ENCODE measurements around the gene GRIK3. TPM values are rescaled to one million over a fixed set of nuclear protein-coding genes. Genes with fewer than 3 reads are reported as not detected.

The GRIK3 gene
- total RNA-seq, 2 experiments from 2014 or later, result not detected

DNA sequence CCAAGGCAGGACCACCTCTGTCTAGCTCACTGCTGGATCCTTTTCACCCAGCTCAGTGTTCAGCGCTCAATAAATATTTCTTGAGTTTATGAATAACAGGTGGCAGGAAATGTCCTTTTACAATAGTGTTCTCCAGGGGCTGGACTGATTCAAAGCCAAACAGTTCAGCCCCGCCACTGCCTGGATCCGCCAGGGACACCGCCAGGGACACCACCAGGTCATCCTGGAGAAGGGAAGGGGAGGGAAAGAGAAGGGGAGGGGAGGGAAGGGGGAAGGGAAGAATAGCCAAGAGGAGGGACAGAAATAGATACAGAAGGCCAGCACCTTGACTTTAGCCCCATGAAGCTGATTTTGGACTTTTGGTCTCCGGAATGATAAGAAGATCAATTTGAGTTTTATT lies 255.6 kb downstream of the GRIK3 start:
- Mint-ChIP-seq H3K4me1 (no peaks in the 10 kb centered on the region), H3K36me3 (ENCODE audit: low read depth) (no peaks in the 10 kb centered on the region)

GRCh38 chr1:36776948-36777831 lies 257.1 kb downstream of the GRIK3 start:
- POLR2A ChIA-PET, result no interaction called here
- Mint-ChIP-seq H3K4me3 (no peak overlapping the region), H3K4me1 (no peaks in the 10 kb centered on the region), H3K27ac (no peak overlapping the region), H3K27me3 (peaks cover 21% of the 10 kb centered on the region), H3K36me3 (ENCODE audit: low read depth) (no peaks in the 10 kb centered on the region), H3K9me3 (ENCODE audit: low read depth) (no peaks in the 10 kb centered on the region)
- intact Hi-C loops (cut with DNase I, micrococcal nuclease), result no loop called here
- ATAC-seq (no peak), DNase-seq (no peak)
- CTCF ChIA-PET, result interaction anchor here (0.7 kb wide), 1 partner anchor 17 kb away, joined by 3 read pairs; no protein-coding TSS in a partner anchor

More for the DNA sequence above, 255.6 kb downstream of the GRIK3 start:
- intact Hi-C loops (cut with DNase I, micrococcal nuclease), result no loop called here
- no peak for DNase-seq
- CTCF ChIA-PET, result interaction anchor here (1.6 kb wide), 1 partner anchor 202 kb away, joined by 3 read pairs; no protein-coding TSS in a partner anchor
- ATAC-seq, result no peak
- H3K4me3 Mint-ChIP-seq, result no peak overlapping the region
- H3K27me3 Mint-ChIP-seq, result peaks cover 15% of the 10 kb centered on the region
- no peak overlapping the region for H3K27ac Mint-ChIP-seq
- H3K9me3 Mint-ChIP-seq (ENCODE audit: low read depth), result no peaks in the 10 kb centered on the region
- POLR2A ChIA-PET, result no interaction called here

DNA sequence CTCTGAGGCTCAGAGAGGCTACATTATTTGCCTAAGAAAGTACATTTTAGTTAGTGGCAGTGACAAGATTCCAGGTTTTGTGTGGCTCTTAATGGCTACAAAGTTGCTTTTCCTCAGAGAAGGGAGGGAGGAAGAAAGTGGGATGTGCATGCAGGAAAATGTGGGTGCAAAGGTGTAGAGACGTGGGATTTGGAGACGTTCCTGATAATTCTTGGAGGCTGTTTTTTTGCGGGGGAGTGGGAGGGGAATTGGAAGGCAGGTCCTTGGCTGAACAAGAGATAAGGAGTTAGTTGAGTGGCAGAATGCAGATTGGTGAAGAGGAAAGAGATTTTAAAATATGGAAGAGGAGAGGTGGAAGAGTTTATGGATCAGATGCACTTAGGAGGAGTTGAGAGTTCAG lies 258.1 kb downstream of the GRIK3 start:
- no peak for ATAC-seq
- Mint-ChIP-seq H3K27me3 (peaks cover 23% of the 10 kb centered on the region), H3K4me3 (no peak overlapping the region), H3K36me3 (ENCODE audit: low read depth) (no peaks in the 10 kb centered on the region), H3K27ac (no peak overlapping the region), H3K9me3 (ENCODE audit: low read depth) (no peaks in the 10 kb centered on the region), H3K4me1 (no peaks in the 10 kb centered on the region)
- POLR2A ChIA-PET, result no interaction called here
- DNase-seq, result no peak
- CTCF ChIA-PET, result no interaction called here
- intact Hi-C loops (cut with DNase I, micrococcal nuclease), result no loop called here

DNA sequence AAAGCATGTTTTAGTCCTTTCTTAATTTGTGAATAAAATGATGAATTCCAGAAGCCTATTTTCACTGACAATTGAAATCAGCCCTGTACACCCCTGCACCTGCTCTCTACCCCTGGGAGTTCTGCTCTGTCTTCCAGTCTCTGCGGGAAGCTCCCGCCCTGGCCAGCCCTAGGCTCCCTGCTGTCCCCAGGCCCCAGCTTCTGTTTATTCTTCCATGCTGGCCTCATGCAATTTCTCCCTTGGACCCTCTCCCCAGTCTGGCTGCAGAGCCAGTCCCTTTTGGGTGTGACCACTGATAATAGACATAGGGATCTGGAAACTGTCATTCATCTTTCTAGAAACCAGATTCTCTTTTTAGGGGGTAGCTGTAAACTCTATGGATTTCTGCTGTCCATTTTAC lies 258.6 kb downstream of the GRIK3 start:
- CTCF ChIA-PET, result no interaction called here
- H3K9me3 Mint-ChIP-seq (ENCODE audit: low read depth), result no peaks in the 10 kb centered on the region

DNA sequence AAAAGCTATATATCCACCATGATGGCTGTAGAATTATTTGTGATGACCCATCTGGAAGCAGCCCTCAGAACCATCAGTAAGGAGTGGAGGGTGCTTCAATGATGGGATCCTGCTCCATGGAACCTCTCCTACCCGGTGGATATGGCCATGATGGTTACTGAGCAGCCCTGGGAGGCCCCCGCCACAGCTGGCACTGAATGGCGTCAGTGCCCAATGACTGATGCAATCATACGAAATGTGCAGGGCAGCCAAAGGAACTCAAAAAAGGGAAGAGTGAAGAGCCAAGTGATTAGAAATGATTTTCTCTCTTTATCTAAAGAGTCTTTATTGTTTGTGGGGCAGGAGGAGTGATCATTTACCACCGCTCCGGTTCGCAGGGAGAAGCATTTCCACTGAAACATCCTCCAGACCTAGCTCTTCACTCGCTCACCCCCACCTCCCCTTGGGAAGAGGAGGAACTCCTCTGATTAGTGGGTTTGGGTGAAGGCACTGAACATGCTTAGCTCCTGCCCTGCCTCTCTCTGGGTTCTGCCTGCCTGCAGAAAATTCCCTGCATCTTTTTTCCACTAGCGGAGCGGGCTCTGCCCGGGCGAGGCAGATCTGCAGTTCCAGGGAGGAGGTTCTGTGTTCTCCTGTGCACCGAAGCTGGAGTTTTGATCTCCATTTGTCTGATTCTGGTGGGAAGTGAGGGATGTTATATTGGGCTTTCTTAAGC lies 260.3 kb downstream of the GRIK3 start:
- Mint-ChIP-seq H3K27ac (no peak overlapping the region), H3K36me3 (ENCODE audit: low read depth) (no peaks in the 10 kb centered on the region), H3K27me3 (peaks cover 36% of the 10 kb centered on the region), H3K4me3 (no peak overlapping the region), H3K9me3 (ENCODE audit: low read depth) (no peaks in the 10 kb centered on the region), H3K4me1 (no peaks in the 10 kb centered on the region)
- intact Hi-C loops (cut with DNase I, micrococcal nuclease), result no loop called here
- ChIA-PET POLR2A (no interaction called here), CTCF (no interaction called here)
- no peak for DNase-seq
- no peak for ATAC-seq

More for the DNA sequence above, 258.6 kb downstream of the GRIK3 start:
- DNase-seq (no peak), ATAC-seq (no peak)
- POLR2A ChIA-PET, result no interaction called here
- Mint-ChIP-seq H3K36me3 (ENCODE audit: low read depth) (no peaks in the 10 kb centered on the region), H3K4me3 (no peak overlapping the region), H3K4me1 (no peaks in the 10 kb centered on the region), H3K27ac (no peak overlapping the region), H3K27me3 (peaks cover 26% of the 10 kb centered on the region)
- intact Hi-C loops (cut with DNase I, micrococcal nuclease), result no loop called here

GRCh38 chr1:36772647-36773495 lies 261.4 kb downstream of the GRIK3 start:
- POLR2A ChIA-PET, result no interaction called here
- Mint-ChIP-seq H3K4me3 (no peak overlapping the region), H3K27me3 (peaks cover 37% of the 10 kb centered on the region), H3K27ac (no peak overlapping the region), H3K9me3 (ENCODE audit: low read depth) (no peaks in the 10 kb centered on the region), H3K36me3 (ENCODE audit: low read depth) (no peaks in the 10 kb centered on the region), H3K4me1 (no peaks in the 10 kb centered on the region)
- intact Hi-C loops (cut with DNase I, micrococcal nuclease), result no loop called here
- DNase-seq (no peak), ATAC-seq (no peak)
- CTCF ChIA-PET, result no interaction called here

- ATAC-seq, result no peak
- ChIA-PET CTCF (no interaction called here), POLR2A (no interaction called here)
- intact Hi-C loops (cut with DNase I, micrococcal nuclease), result no loop called here
- H3K27ac Mint-ChIP-seq, result no peak overlapping the region
- H3K4me3 Mint-ChIP-seq, result no peak overlapping the region
- DNase-seq, result no peak
- no peaks in the 10 kb centered on the region for H3K9me3 Mint-ChIP-seq (ENCODE audit: low read depth)
- peaks cover 37% of the 10 kb centered on the region for H3K27me3 Mint-ChIP-seq
- H3K4me1 Mint-ChIP-seq, result no peaks in the 10 kb centered on the region
- H3K36me3 Mint-ChIP-seq (ENCODE audit: low read depth), result no peaks in the 10 kb centered on the region
Measured at GRCh38 chr1:36771660-36772284, 262.5 kb downstream of the GRIK3 start.

- no peaks in the 10 kb centered on the region for H3K9me3 Mint-ChIP-seq (ENCODE audit: low read depth)
- ChIA-PET CTCF (no interaction called here), POLR2A (no interaction called here)
- no peaks in the 10 kb centered on the region for H3K4me1 Mint-ChIP-seq
- DNase-seq (no peak), ATAC-seq (no peak)
- no peaks in the 10 kb centered on the region for H3K36me3 Mint-ChIP-seq (ENCODE audit: low read depth)
- no peak overlapping the region for H3K27ac Mint-ChIP-seq
- intact Hi-C loops (cut with DNase I, micrococcal nuclease), result no loop called here
- peaks cover 34% of the 10 kb centered on the region for H3K27me3 Mint-ChIP-seq
- H3K4me3 Mint-ChIP-seq, result no peak overlapping the region
Measured at GRCh38 chr1:36771240-36771639, 263.1 kb downstream of the GRIK3 start.

- Mint-ChIP-seq H3K9me3 (ENCODE audit: low read depth) (no peaks in the 10 kb centered on the region), H3K27ac (no peak overlapping the region), H3K36me3 (ENCODE audit: low read depth) (no peaks in the 10 kb centered on the region), H3K4me3 (no peak overlapping the region), H3K4me1 (no peaks in the 10 kb centered on the region), H3K27me3 (peaks cover 27% of the 10 kb centered on the region)
- ChIA-PET POLR2A (no interaction called here), CTCF (no interaction called here)
- no peak for ATAC-seq
- no peak for DNase-seq
- intact Hi-C loops (cut with DNase I, micrococcal nuclease), result no loop called here
Measured at GRCh38 chr1:36769886-36770830, 264.2 kb downstream of the GRIK3 start.

DNA sequence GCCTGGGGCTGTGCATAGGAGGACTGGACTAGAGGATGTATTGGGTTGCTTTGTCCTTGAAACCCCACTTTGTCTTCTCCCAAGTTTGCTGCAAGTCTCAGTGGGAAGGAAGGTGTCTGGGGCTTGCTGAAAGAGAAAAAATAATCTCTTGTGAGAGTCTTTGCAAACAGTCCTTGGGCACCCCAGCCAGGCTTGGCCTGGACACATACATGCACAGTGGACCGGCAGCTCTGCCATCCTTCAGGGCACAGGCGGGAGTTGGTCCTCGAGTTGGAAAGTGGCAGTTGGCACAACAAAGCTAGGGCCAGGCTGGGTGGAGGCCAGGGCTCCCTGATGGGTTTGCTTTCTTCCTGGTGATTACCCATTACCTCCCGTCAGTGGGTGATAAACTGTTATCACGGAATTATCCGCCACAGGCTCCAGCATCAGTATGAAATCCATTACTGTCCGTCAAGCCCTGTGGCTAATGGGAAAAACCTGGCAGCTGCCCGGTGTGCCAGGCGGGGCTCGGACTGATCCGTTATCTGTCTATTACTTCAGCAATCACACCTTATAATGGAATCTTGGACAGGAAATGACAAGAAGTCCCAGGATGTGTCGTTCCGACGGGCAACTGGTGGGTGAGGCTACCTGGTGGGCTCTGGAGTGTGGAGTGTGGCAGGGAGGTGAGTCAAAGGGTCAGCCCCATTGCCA lies 265.7 kb downstream of the GRIK3 start:
- no peak overlapping the region for H3K27ac Mint-ChIP-seq
- ChIA-PET POLR2A (no interaction called here), CTCF (no interaction called here)
- H3K4me1 Mint-ChIP-seq, result no peaks in the 10 kb centered on the region
- no peak for ATAC-seq
- H3K27me3 Mint-ChIP-seq, result peaks cover 23% of the 10 kb centered on the region
- no peaks in the 10 kb centered on the region for H3K9me3 Mint-ChIP-seq (ENCODE audit: low read depth)
- no peak for DNase-seq
- intact Hi-C loops (cut with DNase I, micrococcal nuclease), result no loop called here
- H3K36me3 Mint-ChIP-seq (ENCODE audit: low read depth), result no peaks in the 10 kb centered on the region
- no peak overlapping the region for H3K4me3 Mint-ChIP-seq
